Mammary epithelial cell (primary cell): ENCODE data around the gene ARSG.
"Not testable (repeated sequence)": the region's sequence is repeated elsewhere in the genome, so short reads cannot be mapped to it uniquely, and the experiment has no call there.

ENCODE experiments used
- CTCF ChIP-seq, 2 donors: IDR thresholded peaks in 1 of 2; conservative IDR thresholded peaks in 1 of 2; 2 replicates each; pipeline ENCODE4 v1.5.1; 2011 to 2012; ENCODE audit warnings: inconsistent platforms in 2 of 2, low read length in 2 of 2, mild to moderate bottlenecking in 2 of 2, control low read depth in 1 of 2, low read depth in 1 of 2; ENCODE audit not compliant: insufficient read depth in 1 of 2; ENCODE audit errors: extremely low read depth in 1 of 2
- EZH2 ChIP-seq: IDR thresholded peaks from 2 replicates; pipeline ENCODE4 v1.6.1; 2012; ENCODE audit warnings: low read length, inconsistent platforms, borderline replicate concordance

DNA sequence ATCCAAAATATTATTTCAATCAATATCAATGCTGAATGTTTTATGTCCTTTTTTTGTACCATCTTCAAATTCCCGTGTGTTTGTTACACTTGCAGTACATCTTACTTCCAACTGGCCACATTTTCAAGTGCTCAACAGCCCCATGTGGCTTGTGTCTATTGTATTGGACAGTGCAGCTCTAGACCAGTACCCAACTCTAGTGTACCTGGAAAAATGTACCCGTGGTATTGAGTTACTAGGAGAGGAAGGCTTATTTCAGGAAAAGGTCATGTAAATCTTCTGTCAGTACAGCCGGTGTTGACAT, 31.7 kb upstream of the ARSG start:
- not testable (repeated sequence) for TF ChIP-seq EZH2; CTCF (conservative IDR thresholded peaks at IDR 0.05 in 1 of 2, IDR thresholded peaks at IDR 0.05 in 1 of 2; ENCODE audit: extremely low read depth in 1 of 2, insufficient read depth in 1 of 2, low read depth in 1 of 2, low read length in 2 of 2)
